ENCODE data around the gene CDK6. TPM values are rescaled to one million over a fixed set of nuclear protein-coding genes. Genes with fewer than 3 reads are reported as not detected.

CDK6 gene
- total and polyA plus RNA-seq, 2 donors, result 5.0 to 120 TPM

DNA sequence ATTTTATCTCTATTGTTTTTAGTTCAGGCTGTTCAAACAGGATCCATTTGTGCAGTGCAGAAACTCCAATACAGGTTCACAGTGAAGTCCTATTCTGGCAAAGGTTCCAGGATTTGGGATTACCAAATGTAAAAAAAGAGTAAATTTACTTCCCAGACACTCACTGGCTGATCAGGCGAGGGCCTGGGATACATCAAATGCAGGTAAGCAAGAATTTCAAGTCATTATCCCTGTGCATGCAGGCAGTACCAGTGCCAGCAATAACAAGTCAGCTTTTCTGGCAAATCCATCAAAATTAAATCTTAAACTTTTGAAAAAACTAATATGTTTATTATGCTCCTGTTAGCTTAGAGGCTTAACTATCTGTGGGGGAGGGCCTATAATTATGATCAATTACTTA lies 6.3 kb downstream of the CDK6 start:
- 73% methylated on average over 1 of the region's 1 CpG for WGBS
- Histone ChIP-seq H3K4me3 (ENCODE audit: low read depth, low read length) (no peak overlapping the region), H3K36me3 (ENCODE audit: insufficient read depth) (no peaks in the 10 kb centered on the region), H3K27ac (ENCODE audit: low read depth) (no peak overlapping the region), H3K4me1 (ENCODE audit: insufficient read depth) (no peaks in the 10 kb centered on the region)
- DNase-seq (ENCODE audit: extremely low spot score), result no peak

DNA sequence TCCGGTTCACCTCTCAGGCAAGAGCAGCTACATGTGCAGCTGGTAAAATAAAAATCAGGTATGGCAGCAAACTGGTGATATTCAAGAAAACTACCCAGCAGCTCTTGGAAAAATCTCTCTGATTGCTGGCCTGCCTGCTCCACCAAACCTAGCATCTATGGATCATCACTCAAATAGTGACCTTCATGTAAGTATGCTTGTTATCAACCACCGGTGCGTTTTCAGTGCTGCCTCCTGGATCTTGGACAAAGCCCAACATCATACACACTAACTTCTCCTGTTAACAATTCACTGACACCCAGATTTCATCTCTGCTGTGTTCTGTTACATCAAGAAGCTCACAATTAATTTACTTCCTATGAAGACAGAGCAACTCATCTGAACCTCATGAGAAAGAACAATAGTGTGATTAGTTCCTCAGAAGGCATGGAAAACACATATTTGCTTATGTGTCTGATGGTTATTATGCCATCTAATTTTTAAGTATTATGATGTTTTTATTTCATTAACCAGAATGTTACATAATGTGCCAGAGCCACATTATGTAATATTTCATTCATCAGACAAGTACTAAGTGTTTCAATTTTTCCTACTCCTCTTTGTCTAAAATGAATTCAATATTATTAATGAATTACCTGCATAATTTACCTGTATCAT lies 8.8 kb downstream of the CDK6 start:
- H3K4me3 ChIP-seq (ENCODE audit: low read depth, low read length), result no peak overlapping the region
- H3K27ac ChIP-seq (ENCODE audit: low read depth), result no peak overlapping the region
- no peaks in the 10 kb centered on the region for H3K4me1 ChIP-seq (ENCODE audit: insufficient read depth)

DNA sequence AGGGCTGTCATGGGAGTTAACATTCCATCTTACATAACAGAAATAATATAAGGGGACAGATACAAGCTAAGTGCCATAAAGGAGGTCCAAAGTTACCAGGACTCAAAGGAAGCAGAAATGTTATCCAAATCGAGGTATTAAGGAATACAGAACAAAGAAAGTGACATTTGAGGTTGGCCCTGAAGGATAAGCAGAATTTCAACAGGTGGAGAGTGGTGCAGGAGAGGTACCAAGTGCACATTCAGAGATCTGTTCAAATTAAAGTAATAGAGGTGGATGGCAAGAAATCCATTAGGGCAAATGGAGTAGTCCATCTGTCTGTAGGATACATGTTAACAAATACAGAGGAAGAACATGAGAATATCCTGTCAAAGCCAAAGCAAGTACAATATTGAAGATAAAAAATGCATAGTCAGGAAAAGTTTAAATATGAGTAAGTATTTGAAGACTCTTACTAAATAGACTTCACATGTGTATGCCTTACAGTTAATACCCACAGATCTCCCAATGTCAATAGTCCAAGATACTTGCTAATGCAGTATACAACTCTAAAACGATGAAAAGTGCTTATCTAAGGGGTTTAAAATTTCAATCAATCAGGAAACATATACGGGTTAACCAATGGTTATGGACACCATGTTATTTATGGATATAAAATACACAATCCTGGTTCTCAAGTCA lies 10.0 kb downstream of the CDK6 start:
- H3K27ac ChIP-seq (ENCODE audit: low read depth), result no peak overlapping the region
- WGBS, result 60% methylated on average over 3 of the region's 3 CpGs

More for the DNA sequence above, 8.8 kb downstream of the CDK6 start:
- H3K36me3 ChIP-seq (ENCODE audit: insufficient read depth), result no peaks in the 10 kb centered on the region
- DNase-seq (ENCODE audit: extremely low spot score), result no peak
- WGBS, result 51% methylated on average over 3 of the region's 3 CpGs

DNA sequence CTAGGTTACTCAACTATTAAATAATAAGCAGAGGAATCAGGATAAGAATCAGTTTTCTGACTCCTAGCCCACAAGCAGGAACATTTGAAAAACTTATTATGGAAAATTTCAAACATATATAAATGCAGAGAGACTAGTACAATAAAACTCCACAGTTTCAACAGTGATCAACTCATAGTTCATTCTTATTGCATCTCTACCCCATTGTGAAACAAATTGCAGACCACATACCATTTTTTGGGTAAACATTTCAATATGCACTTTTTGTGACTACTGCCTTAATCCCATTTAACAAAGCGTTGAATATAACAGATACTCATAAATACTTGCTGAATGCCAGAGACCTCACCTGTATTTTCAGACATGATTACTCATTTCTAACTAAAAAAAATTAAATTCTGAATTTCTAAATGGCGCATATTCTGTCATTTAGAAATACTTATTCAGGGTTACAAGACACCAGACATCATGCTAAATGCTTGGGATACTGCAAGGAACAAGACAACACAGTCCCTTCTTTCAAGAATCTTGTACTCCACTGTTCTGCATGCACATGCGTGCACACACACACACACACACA lies 11.4 kb downstream of the CDK6 start:
- WGBS, result 94% methylated on average over 3 of the region's 3 CpGs
- Histone ChIP-seq H3K4me3 (ENCODE audit: low read depth, low read length) (no peak overlapping the region), H3K4me1 (ENCODE audit: insufficient read depth) (no peaks in the 10 kb centered on the region), H3K36me3 (ENCODE audit: insufficient read depth) (peaks cover 2% of the 10 kb centered on the region), H3K27ac (ENCODE audit: low read depth) (no peak overlapping the region)
- no peak for DNase-seq (ENCODE audit: extremely low spot score)

More for the DNA sequence above, 10.0 kb downstream of the CDK6 start:
- Histone ChIP-seq H3K4me1 (ENCODE audit: insufficient read depth) (no peaks in the 10 kb centered on the region), H3K4me3 (ENCODE audit: low read depth, low read length) (no peak overlapping the region), H3K36me3 (ENCODE audit: insufficient read depth) (no peaks in the 10 kb centered on the region)
- DNase-seq (ENCODE audit: extremely low spot score), result no peak

DNA sequence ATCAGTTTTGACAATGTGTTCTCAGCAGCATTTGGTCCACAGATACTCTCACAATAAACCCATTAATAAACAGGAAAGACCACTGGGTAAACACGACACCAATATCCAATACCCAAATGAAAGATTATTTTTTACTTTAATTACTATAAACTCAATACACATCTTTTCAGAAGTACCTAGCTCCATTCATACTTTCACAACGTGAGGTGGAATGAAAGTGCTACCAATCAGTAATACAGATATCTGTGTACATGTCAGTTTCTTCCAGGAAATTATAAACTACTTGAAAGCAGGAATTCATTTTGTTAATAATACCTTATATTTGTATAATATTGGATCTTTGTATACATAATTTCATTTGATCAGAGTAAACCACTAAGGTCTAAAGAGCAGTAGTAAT lies 11.9 kb downstream of the CDK6 start:
- no peak overlapping the region for H3K27ac ChIP-seq (ENCODE audit: low read depth)
- no peaks in the 10 kb centered on the region for H3K4me1 ChIP-seq (ENCODE audit: insufficient read depth)
- DNase-seq (ENCODE audit: extremely low spot score), result no peak
- H3K36me3 ChIP-seq (ENCODE audit: insufficient read depth), result peaks cover 2% of the 10 kb centered on the region
- H3K4me3 ChIP-seq (ENCODE audit: low read depth, low read length), result no peak overlapping the region
- WGBS, result 60% methylated on average over 2 of the region's 2 CpGs

DNA sequence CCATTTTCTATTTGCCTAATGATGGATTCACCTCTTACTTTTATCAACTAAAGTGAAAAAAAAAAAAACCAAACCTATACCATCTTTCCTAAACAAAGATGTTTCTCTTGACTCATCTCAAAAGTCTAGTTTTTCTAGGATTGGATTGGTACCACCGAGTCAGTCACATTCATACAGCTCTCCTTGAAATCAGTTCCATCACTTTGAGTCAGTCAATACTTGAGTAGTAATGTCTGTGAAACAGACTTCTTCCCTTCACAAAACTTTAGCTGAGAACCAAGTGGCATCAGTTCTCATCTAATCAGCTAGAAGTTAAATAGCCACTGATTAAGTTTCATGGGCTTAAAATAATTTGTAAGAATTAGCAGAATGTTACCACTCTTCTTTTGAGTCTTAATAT lies 13.3 kb downstream of the CDK6 start:
- DNase-seq (ENCODE audit: extremely low spot score), result no peak
- Histone ChIP-seq H3K4me1 (ENCODE audit: insufficient read depth) (no peaks in the 10 kb centered on the region), H3K4me3 (ENCODE audit: low read depth, low read length) (no peak overlapping the region), H3K36me3 (ENCODE audit: insufficient read depth) (peaks cover 2% of the 10 kb centered on the region), H3K27ac (ENCODE audit: low read depth) (no peak overlapping the region)
- 96% methylated on average over 1 of the region's 1 CpG for WGBS

DNA sequence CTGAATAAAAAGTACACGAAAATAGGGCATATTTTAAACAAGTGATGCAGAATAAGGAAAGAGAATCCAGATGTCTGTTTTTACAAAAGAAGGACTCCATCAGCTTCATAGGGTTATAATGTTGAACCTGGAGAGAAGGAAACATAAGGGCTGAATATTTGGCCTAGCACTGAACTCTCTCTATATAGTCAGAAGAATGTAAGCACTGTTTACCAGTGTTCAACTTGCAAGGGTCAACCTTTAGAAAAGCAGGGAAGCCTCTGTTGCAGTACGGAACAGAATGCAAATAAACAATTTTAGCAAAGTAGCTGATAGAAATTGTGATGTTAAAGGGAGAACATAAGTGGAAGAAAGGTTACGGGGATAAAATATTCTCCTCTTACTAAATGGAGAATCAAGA lies 16.2 kb downstream of the CDK6 start:
- no peak for DNase-seq (ENCODE audit: extremely low spot score)
- Histone ChIP-seq H3K36me3 (ENCODE audit: insufficient read depth) (peaks cover 2% of the 10 kb centered on the region), H3K27ac (ENCODE audit: low read depth) (no peak overlapping the region), H3K4me3 (ENCODE audit: low read depth, low read length) (no peak overlapping the region), H3K4me1 (ENCODE audit: insufficient read depth) (no peaks in the 10 kb centered on the region)
- WGBS, result 87% methylated on average over 3 of the region's 3 CpGs

DNA sequence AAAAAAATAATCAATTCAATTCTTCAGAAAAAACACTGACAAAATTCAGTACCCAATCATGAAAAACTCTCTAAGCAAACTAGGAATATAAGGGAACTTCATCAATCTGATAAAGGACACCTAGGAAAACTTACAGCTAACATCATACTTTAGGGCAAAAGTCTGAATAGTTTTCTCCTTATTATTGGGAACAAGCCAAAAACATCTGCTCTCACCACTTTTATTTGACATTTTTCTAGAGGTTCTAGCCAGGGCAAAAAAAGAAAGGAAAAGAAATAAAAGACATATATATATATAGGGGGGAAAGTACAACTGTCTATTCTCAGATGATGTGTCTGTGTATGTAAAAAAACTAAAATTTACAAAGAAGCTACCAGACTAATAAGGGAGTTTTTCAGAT lies 19.0 kb downstream of the CDK6 start:
- Histone ChIP-seq H3K27ac (ENCODE audit: low read depth) (no peak overlapping the region), H3K4me1 (ENCODE audit: insufficient read depth) (no peaks in the 10 kb centered on the region)
- DNase-seq (ENCODE audit: extremely low spot score), result no peak

DNA sequence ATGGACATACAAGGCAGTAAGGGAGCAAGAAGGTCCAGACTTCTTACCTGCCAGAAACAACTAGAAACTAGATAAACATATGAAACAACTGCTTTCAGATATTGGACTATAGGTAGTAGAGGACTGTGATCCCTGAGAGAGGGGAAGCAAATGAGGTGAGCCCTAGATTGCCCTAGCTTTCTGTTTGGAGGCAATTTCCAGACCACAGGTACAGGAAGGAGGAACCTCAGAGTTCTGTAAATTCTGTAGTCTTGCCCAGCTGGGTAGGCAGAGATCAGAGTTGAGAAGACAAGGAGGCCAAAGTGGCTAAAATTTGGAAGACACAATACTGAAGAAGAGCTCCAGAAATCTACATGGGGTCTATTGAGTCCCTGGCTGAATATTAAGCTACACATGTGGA lies 21.0 kb downstream of the CDK6 start:
- H3K36me3 ChIP-seq (ENCODE audit: insufficient read depth), result peaks cover 2% of the 10 kb centered on the region
- no peak overlapping the region for H3K4me3 ChIP-seq (ENCODE audit: low read depth, low read length)
- DNase-seq (ENCODE audit: extremely low spot score), result no peak
- H3K4me1 ChIP-seq (ENCODE audit: insufficient read depth), result no peaks in the 10 kb centered on the region
- H3K27ac ChIP-seq (ENCODE audit: low read depth), result no peak overlapping the region

More for the DNA sequence above, 19.0 kb downstream of the CDK6 start:
- Histone ChIP-seq H3K36me3 (ENCODE audit: insufficient read depth) (peaks cover 2% of the 10 kb centered on the region), H3K4me3 (ENCODE audit: low read depth, low read length) (no peak overlapping the region)

DNA sequence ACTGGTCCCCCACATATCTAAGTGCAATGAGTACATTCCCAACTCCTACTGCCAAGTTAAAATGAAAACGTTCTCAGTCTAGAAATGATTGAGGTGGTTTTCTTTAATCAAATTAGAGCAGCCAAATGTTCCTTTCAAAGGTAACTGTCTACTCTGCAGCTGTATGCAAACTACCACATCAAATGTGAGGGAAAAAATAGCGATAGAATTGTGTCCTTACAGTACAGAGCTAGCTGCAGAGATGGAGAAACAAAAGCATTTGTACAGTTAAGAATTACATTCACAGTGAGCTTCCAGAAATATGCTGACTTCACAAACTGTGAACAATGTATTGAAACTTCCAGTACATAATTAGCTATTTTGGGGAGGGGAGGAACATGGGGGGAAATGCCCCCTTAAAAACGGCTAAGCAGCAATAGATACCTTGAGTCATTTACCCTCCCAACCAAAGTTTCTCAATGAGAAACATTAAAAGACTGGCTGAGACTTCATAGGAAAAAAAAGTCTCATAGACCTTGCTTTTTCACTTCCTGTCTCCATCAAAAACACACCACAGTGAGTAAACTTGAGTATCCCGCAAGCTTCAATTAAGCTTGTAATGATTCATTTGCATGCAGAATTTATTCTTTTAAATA lies 22.9 kb downstream of the CDK6 start:
- Histone ChIP-seq H3K27ac (ENCODE audit: low read depth) (no peak overlapping the region), H3K4me3 (ENCODE audit: low read depth, low read length) (no peak overlapping the region), H3K36me3 (ENCODE audit: insufficient read depth) (no peaks in the 10 kb centered on the region), H3K4me1 (ENCODE audit: insufficient read depth) (no peaks in the 10 kb centered on the region)
- 45% methylated on average over 4 of the region's 4 CpGs for WGBS
- no peak for DNase-seq (ENCODE audit: extremely low spot score)

DNA sequence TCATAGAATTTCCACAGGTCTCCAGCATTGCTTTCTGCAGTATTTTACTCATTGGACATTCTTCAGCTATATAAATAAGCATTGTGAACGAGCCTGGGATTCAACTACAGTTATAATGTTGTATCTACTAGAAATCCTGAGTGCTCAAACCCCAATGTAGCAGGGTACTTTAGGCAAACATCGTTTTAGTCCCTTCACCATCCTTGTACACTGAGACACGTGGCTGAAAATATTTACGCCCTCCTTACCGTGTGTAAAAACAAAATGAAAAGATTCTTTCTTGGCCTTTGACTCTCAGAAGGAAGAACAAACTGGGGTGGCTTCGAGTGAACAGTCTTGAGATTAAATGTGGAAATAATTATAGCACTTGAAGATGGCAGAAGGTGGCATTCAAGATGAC lies 25.2 kb downstream of the CDK6 start:
- Histone ChIP-seq H3K4me3 (ENCODE audit: low read depth, low read length) (no peak overlapping the region), H3K27ac (ENCODE audit: low read depth) (peak overlapping the region; percentile 18), H3K4me1 (ENCODE audit: insufficient read depth) (no peaks in the 10 kb centered on the region), H3K36me3 (ENCODE audit: insufficient read depth) (no peaks in the 10 kb centered on the region)
- DNase-seq (ENCODE audit: extremely low spot score), result no peak
- 90% methylated on average over 6 of the region's 6 CpGs for WGBS

DNA sequence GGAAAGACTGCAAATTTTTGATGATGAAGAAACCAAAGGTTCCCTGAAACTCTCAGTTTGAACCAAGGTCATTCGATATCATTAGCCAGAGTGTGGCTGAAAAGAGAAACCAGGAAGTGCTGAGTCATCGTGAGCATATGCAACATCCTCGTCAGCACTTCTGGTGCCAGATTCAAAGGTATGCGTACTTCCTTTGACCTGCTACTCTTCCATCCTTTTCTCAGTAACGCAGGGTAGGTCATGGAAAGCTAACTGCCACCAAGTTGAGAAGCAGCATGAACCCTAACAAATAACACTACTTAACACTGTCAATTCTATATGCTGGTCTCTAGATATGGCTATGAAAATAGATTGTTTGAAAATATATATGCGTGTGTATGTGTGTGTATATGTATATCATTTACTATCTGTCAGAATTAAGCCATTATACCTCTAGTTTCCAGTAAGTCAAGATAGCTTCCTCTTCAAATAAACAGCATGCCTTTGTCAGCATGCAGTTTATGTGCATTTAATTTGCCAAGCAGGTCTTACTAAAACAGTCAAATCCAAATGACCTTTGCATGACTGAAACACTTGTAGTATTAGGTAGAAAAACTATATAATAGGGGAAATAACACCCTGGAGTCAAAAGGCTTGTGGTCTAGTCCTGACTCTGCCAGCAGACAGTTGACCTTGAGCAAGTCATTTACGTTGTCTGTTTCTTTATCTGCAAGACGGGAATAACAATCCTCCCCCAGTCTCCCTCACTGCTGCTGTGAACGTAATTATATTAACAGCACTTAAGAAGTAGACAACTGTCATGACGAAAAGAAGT lies 26.4 kb downstream of the CDK6 start:
- Histone ChIP-seq H3K27ac (ENCODE audit: low read depth) (no peak overlapping the region), H3K4me3 (ENCODE audit: low read depth, low read length) (no peak overlapping the region), H3K4me1 (ENCODE audit: insufficient read depth) (no peaks in the 10 kb centered on the region), H3K36me3 (ENCODE audit: insufficient read depth) (no peaks in the 10 kb centered on the region)
- WGBS, result 36% methylated on average over 10 of the region's 10 CpGs
- DNase-seq (ENCODE audit: extremely low spot score), result no peak

DNA sequence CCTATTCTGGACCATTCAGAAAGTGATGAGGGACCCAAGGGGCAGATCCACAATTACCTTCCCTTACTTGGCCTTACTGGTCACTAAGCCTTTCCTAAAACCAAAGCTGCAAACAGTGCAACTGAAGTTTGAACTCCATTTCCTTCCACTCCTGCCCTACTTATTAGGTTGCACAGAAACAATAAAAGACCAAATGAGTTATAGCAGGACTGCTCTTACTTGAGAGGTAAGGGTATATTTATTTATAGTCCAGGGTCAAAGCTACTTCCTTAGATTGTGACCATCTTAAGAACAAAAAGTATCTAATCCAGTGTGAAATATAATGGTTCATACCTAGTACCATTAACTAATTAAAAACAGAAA lies 27.0 kb downstream of the CDK6 start:
- Histone ChIP-seq H3K27ac (ENCODE audit: low read depth) (no peak overlapping the region), H3K4me3 (ENCODE audit: low read depth, low read length) (no peak overlapping the region)

More for the DNA sequence above, 27.0 kb downstream of the CDK6 start:
- DNase-seq (ENCODE audit: extremely low spot score), result no peak
- Histone ChIP-seq H3K36me3 (ENCODE audit: insufficient read depth) (no peaks in the 10 kb centered on the region), H3K4me1 (ENCODE audit: insufficient read depth) (no peaks in the 10 kb centered on the region)
